ENCODE measurements around the gene COPB1.

Gene COPB1

GRCh38 chr11:14418801-14419417 is 80.7 kb downstream of the COPB1 start:
- DNase-seq: no peak

GRCh38 chr11:14417617-14418374 is 81.8 kb downstream of the COPB1 start:
- Histone ChIP-seq H3K4me3 (ENCODE audit: low read depth, low read length) (no peak overlapping the region), H3K9me3 (ENCODE audit: severe bottlenecking) (no peaks in the 10 kb centered on the region), H3K36me3 (no peaks in the 10 kb centered on the region), H3K27me3 (ENCODE audit: insufficient read depth, low read depth, severe bottlenecking) (no peaks in the 10 kb centered on the region), H3K27ac (no peak overlapping the region)
- DNase-seq: no peak
- no peak for TF ChIP-seq CTCF (IDR thresholded peaks at IDR 0.05; ENCODE audit: low read depth, low read length)

More at GRCh38 chr11:14418801-14419417, 80.7 kb downstream of the COPB1 start:
- no peak overlapping the region for H3K4me3 ChIP-seq (ENCODE audit: low read depth, low read length)
- peak; percentile 48 for TF ChIP-seq CTCF (IDR thresholded peaks at IDR 0.05; ENCODE audit: low read depth, low read length)
- H3K27me3 ChIP-seq (ENCODE audit: insufficient read depth, low read depth, severe bottlenecking): no peaks in the 10 kb centered on the region
- no peaks in the 10 kb centered on the region for H3K36me3 ChIP-seq
- H3K27ac ChIP-seq: no peak overlapping the region
- H3K9me3 ChIP-seq (ENCODE audit: severe bottlenecking): no peaks in the 10 kb centered on the region

- no peak for DNase-seq
- H3K36me3 ChIP-seq: no peaks in the 10 kb centered on the region
- H3K27ac ChIP-seq: no peak overlapping the region
- H3K4me3 ChIP-seq (ENCODE audit: low read depth, low read length): no peak overlapping the region
- H3K27me3 ChIP-seq (ENCODE audit: insufficient read depth, low read depth, severe bottlenecking): no peaks in the 10 kb centered on the region
- no peak for TF ChIP-seq CTCF (IDR thresholded peaks at IDR 0.05; ENCODE audit: low read depth, low read length)
- no peaks in the 10 kb centered on the region for H3K9me3 ChIP-seq (ENCODE audit: severe bottlenecking)
Measured at GRCh38 chr11:14417186-14417585, 82.4 kb downstream of the COPB1 start.

GRCh38 chr11:14414470-14415461 is 84.8 kb downstream of the COPB1 start:
- no peaks in the 10 kb centered on the region for H3K27me3 ChIP-seq (ENCODE audit: insufficient read depth, low read depth, severe bottlenecking)
- no peak overlapping the region for H3K4me3 ChIP-seq (ENCODE audit: low read depth, low read length)
- H3K27ac ChIP-seq: no peak overlapping the region
- no peaks in the 10 kb centered on the region for H3K9me3 ChIP-seq (ENCODE audit: severe bottlenecking)
- no peaks in the 10 kb centered on the region for H3K36me3 ChIP-seq
- no peak for TF ChIP-seq CTCF (IDR thresholded peaks at IDR 0.05; ENCODE audit: low read depth, low read length)
- DNase-seq: no peak

- Histone ChIP-seq H3K36me3 (no peaks in the 10 kb centered on the region), H3K4me3 (ENCODE audit: low read depth, low read length) (no peak overlapping the region), H3K27ac (no peak overlapping the region), H3K27me3 (ENCODE audit: insufficient read depth, low read depth, severe bottlenecking) (no peaks in the 10 kb centered on the region), H3K9me3 (ENCODE audit: severe bottlenecking) (no peaks in the 10 kb centered on the region)
- no peak for DNase-seq
- TF ChIP-seq CTCF (IDR thresholded peaks at IDR 0.05; ENCODE audit: low read depth, low read length): peak; percentile 34; the same call in 1 of the 2 replicates
Measured at GRCh38 chr11:14413307-14414069, 86.1 kb downstream of the COPB1 start.

Data from WERI-Rb-1 (cell line).